ENCODE results near the gene KLK7. TPM values are rescaled to one million over a fixed set of nuclear protein-coding genes. Genes with fewer than 3 reads are reported as not detected.
"Not testable (repeated sequence)": the region's sequence is repeated elsewhere in the genome, so short reads cannot be mapped to it uniquely, and the experiment has no call there.

Gene KLK7
- total RNA-seq, 1 experiment from 2014 or later = not detected

DNA sequence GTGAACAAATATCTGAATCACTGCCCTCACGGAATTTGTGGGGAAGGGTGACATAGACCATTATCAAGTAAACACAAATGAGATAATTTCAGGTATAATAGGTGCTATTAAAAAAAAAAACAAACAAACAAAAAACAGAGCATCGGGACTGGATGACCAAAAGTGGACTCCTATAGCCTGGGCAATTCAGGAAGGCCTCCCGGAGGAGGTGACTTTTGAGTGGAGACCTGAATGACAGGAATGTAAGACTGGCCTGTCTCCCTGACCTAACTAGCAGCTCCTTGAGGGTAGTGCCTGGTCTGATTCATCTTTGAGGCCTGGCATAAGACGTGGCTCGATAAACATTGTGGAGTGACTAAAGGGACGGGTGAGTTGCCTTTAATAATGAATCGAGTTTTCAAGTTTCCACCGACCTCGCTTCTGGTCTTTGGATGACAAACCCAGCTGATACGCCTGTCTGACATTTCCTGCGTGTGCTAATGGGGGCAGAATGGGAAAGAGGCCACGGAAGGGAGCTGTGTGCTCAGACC, 29.0 kb upstream of the KLK7 start:
- no peak for DNase-seq (ENCODE audit: low read depth)

DNA sequence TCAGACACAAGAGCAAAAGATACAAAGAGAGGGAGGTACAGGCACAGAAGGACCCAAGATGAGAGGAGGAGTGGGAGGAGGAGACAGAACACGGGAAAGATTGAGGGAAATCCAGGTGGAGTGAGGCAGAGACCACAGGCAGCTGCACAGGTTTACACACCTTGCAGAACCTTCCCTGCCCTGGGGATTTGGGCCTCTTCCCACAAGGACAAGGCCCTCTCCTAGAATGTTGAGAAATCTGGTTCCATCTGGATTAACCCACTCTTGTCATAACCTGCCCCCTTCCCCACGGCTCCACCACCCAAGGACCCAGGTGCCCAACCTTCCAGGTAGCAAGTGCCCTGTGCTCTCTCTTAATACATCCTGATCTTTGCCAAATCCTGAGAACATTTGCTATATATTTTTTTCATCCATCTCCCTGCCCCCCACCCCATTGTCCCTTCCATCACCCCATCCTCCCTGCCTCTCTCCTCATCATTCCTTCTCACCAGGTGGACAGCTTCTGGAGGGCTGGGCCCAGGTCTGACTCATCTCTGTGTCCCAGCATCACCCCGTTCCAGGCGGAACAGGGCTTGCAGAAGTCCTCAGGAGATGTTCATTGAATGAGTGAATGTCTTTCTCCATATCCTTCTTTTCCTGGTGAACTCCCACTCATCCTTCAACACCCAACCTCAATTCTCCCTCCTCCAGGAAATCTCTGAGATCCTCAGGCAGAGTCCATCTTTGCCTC, 26.5 kb upstream of the KLK7 start:
- no peak for DNase-seq (ENCODE audit: low read depth)

DNA sequence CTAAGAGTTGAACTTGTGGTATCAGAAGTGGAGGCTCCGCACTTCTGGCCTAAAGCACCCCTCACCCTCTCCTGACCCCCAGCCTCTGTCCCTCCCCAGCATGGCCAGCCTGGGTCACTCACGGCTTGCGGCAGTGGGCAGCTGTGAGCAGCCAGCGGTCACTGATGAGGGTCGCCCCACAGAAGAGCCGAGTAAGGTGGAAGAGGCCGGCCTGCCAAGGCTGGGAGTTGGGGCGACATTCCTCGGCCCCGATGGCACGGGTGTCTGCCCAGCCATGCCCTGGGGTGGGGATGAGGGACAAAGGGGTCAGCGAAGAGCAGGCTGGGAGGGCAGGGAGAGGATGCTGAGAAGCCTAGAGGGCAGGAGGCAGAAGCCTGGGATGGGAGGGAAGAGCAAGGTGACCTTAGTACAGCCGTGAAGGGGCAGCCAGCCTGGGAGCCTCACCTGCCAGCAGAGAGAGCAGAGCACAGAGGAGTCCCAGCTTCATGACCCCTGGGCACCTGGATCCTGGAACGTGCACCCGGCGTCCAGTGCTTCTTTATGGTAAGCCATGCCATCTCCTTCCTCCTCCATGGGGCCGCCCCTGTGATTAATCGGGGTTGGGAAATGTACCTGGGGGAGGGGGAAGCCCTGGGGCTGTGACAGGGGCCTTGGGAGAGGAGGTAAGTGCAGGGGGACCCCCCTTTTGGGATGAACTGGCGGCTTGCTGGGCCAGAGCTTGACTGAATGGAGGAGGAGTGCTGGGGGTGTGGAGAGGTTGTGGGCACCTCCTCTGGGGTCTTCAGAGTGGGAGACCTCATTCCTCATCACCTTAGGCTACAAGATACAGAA, 25.6 kb upstream of the KLK7 start:
- DNase-seq (ENCODE audit: low read depth) = no peak

DNA sequence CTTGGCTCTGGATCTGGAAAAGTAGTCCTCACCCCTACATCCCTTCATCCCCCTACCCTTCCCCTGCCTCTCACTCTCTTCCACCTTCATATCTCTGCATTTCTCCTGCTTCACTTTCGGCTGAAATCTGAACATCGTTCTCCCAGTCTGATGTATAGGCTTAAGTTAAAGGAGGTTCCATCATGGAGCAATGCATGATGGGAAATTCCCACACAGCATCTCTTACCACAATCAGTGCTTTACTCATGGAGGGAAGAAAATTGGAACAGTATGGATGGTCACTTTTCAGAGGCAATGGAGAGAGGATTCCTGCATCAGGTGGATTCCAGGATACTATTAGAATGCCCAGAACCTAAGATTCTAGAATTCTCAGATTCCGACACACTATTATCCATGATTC, 23.8 kb upstream of the KLK7 start:
- no peak for DNase-seq (ENCODE audit: low read depth)

DNA sequence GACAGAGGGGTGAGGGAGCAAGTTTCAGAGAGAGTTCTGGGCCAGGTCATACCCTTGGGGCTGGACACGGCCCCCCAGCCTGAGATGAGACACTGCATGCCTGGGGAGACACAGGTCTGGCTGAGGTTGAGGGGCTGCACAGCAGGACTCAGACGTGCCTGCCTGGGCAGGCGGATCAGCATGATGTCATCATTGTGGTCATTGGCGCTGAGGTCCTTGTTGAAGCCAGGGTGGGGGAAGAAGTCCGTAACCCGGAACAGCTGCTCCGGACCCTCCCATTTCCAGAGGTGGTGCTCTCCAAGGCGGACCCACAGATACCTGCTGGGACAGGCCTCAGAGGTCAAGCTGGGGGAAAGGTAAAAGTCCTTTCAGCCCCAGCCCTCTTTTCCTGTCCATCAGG, 22.7 kb upstream of the KLK7 start:
- no peak for DNase-seq (ENCODE audit: low read depth)

DNA sequence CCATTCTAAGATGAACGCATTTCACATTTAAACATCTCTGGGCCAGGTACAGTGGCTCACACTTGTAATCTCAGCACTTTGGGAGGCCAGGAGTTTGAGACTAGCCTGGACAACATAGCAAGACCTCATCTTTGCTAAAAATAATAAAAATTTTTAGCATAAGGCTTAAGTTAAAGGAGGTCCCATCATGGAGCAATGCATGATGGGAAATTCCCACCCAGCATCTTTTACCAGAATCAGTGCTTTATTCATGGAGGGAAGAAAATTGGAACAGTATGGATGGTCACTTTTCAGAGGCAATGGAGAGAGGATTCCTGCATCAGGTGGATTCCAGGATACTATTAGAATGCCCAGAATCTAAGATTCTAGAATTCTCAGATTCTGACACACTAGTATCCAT, 21.5 kb upstream of the KLK7 start:
- no peak for DNase-seq (ENCODE audit: low read depth)

DNA sequence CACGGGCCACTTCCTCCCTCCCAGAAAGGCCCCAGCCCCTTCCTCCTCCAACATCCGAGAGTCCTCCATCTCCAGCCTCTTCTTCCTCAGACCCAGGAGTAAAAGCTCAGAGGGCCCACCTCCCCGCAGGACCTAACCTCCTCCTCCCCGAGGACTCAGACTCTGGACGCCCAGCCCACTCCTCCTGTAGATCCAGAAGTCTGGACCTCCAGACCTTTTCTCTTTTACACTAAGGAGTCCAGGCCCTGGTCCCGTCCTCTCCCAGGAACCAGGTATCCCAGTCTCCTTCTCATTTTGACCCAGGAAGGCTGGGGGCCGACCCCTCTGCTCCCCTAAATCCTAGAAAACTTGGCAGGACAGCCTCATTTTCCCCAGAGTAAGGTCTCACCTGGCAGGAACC, 19.6 kb upstream of the KLK7 start:
- no peak for DNase-seq (ENCODE audit: low read depth)

DNA sequence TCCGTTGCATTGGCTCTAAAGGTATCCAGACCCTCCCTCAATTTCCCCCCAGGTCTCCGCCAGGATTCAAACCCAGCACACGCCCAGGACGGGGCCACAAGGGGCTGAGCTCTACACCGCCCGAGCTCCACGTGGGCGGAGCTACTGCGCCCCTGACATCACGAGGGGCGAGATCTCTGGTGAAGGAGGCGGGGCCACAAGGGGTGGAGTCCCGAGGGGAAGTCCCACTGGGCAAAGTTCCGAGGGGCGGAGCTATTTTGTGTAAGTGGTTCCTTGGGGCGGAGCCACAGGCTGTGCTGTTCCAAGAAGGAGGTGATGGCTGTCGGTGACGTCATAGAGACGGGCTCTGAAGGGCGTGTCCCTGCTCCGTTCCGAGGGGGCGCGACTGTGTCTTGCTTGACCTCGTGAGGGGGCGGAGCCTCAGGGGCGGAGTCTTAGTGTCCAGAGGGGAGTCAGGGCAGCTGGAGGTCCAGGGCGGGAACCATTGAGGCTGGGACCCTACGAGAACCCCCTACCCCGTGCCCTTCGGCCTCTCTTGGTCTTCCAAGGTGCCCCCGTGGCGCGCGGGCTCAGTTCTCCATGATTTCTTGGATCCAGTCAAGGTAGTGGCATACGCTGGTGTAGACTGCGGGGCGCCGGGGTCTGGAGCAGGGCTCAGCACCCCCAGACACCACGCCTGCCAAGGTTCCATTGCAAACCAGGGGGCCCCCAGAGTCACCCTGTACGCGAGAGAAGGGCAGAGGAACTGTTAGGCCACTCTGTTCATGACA, 19.0 kb upstream of the KLK7 start:
- peak; percentile 2 for DNase-seq (ENCODE audit: low read depth)

DNA sequence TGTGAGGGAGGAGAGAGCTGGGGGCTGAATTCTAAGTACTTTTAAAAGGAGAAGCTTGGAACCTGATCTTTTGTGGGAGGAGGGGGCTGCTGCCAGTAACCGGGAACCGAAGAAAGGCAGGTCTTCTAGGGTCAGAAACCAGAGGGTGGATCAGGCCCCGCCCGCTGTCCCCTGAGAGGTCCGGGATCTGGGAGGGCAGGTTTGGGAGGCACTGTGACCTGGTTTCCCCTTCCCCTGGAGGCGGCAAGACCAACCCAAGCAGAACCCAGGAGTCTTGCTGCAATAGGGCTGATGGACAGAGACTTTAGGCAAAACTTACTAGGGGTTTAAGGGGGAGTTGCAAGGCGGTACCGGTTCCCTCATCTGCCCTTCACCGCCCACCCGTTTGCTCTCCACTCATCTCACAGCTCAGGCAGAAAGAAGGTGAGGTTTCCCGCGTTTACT, 18.4 kb upstream of the KLK7 start:
- DNase-seq (ENCODE audit: low read depth) = no peak

DNA sequence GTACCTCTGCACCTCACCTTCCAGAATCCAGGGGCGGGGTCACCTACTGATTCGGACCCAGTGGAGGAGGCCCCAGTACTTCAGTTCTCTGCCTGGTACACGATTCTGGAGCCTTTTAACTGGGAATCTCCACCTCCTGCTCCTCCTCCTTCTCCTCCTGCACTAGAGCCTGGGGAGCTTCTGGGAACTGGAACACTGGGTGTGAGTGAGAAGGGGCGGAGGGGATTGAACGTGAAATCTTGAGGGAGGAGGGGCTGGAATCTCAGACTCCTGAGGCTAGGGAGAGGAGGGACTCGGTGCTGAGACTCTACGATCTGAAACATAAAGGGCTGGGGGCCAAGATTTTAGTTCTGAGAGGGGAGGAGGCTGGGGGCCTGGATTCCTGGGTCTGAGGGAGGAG, 17.8 kb upstream of the KLK7 start, which contains the start of gene KLK8:
Gene KLK8 (minus strand): TSS at position 90 of the 400 bp plus-strand sequence. CDS start 437 bp downstream, outside the sequence.
- DNase-seq (ENCODE audit: low read depth) = no peak

DNA sequence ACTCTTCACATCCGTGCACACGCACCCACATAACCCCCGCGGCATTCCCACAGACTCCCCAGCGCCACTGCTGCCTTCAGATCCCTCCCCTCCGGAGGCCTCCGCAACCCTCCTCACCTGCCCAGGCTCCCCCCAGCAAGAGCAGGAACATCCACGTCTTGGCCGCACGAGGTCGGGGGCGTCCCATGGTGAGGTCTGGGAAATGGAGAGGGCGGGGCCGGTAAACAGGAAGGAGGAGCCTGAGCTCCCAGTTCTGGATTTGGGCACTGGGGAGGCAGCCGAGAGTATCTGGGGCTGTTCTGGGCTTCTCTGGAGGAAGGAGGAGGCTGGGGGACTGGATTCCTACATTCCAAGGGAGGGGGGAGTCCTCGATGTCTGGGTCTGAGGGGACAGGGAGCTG, 17.3 kb upstream of the KLK7 start:
- no peak for DNase-seq (ENCODE audit: low read depth)

DNA sequence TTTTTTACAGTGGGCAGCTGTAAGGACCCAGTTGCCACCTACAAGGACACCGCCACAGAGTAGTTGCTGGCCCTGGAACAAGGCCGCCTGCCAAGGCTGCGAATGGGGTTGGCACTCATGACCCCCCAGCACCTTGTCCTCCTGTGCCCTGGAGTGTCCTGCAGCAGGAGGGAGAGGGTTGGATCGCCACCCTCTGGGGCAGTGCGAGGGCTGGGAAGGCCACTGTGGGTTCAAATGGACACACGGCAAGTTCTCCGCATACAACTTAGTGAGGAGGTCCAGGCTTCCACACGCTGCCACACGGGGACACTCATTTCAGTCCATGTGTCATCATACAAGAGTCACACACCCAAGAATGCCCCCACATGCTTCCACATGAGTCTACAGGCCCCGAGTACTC, 16.7 kb upstream of the KLK7 start:
- DNase-seq (ENCODE audit: low read depth) = no peak

DNA sequence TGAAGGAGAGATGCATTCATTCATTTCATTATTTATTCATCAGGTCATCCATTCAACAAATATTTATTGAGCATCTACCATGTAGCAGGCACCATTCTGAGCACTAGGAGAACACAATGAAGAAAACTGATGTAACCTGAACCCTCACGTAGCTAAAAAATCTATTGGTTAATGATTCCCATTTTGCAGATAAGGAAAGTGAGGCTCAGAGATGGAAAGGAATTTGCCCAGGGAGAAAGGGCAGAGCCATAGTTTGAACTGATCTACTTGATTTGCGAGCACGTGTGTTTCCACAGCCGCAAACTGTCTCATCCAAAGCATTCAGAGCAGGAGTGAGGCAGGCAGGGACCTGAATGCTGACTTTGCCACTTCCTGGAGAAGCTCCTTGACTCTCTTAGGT, 15.0 kb upstream of the KLK7 start:
- DNase-seq (ENCODE audit: low read depth) = no peak

DNA sequence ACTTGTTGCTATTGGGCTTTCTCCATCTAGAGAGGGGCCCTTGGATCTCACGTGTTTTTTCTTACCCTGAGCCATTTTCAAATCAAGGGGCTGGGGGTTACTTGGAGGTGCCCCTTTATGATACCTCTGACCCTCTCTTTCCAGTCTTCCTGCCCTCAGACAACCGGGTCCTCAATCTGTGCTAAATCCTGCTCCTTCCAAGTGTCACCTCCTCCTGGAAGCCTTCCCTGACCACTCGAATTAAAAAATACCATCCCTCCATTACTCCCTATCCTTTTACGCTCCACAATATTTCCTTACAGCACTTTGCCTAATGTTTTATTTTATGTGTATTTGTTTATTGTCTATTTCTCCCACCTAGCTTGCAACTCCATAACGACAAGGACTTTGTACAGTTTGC, 14.3 kb upstream of the KLK7 start:
- no peak for DNase-seq (ENCODE audit: low read depth)

DNA sequence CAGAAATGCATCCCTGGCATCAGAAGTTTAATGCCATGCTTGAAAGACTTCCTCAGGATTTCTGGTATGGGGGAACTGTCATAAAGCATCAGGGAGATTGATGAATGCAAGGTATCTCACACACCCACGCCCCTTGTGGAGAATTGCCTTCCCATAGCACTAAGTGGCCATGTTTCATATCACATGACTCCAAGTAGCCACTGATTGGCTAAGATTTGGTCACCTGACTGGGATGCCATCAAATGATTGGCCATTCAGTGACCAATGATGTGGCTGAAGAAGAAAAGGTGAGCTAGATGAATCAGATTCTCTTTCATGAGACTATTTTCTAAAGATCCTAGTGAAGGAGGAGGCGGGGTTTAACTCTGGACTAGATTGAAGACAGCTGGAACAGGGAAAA, 10.4 kb upstream of the KLK7 start:
- DNase-seq (ENCODE audit: low read depth) = no peak

DNA sequence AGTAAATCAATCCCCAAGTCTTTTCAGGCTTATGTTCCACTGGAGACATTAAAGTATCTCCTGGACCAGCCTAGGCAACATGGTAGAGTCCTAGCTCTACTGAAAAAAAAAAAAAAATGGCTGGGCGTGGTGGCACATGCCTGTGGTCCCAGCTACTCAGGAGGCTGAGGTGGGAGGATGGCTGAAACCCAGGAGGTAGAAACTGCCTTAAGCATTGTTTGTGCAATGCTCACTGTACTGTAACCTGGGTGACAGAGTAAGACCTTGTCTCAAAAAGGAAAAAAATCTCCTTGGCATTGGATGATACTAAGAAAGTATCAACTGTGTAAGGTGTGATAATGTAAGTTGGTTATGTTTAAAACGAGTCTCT, 8.9 kb upstream of the KLK7 start:
- DNase-seq (ENCODE audit: low read depth) = no peak

DNA sequence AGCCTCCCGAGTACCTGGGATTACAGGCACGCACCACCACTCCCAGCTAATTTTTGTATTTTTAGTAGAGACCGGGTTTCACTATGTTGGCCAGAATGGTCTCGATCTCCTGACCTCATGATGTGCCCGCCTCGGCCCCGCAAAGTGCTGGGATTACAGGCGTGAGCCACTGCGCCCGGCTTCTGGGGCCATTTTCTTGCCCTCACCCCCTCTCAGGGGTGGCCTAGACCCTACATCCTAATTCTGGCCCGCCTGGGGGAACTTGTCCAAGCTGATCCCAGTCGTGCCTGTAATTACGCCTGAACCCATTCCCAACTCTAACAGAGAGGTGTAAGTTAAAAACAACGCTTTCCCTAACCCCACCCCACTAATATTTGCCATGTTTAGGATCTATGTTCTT, 699 bp upstream of the KLK7 start:
- not testable (repeated sequence) for DNase-seq (ENCODE audit: low read depth)

DNA sequence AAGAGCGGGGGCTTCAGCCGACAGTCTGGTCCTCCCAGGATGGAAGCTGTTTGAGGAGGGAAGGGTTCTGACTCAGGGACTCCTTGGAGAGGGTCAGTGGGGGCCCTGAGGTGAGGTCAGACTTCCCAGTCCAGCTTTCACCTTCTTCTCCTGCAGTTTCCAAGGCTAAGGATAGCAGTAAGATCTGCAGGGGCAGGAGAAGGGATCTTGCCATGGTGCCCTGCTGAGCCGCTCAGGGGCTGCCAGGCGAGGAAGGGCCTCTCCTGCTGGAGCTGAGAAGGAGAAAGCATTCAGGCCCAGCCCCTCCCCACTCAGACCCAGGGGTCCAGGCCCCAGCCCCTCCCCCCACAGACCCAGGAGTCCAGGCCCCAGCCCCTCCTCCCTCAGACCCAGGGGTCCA, 1.5 kb downstream of the KLK7 start:
- no peak for DNase-seq (ENCODE audit: low read depth)

DNA sequence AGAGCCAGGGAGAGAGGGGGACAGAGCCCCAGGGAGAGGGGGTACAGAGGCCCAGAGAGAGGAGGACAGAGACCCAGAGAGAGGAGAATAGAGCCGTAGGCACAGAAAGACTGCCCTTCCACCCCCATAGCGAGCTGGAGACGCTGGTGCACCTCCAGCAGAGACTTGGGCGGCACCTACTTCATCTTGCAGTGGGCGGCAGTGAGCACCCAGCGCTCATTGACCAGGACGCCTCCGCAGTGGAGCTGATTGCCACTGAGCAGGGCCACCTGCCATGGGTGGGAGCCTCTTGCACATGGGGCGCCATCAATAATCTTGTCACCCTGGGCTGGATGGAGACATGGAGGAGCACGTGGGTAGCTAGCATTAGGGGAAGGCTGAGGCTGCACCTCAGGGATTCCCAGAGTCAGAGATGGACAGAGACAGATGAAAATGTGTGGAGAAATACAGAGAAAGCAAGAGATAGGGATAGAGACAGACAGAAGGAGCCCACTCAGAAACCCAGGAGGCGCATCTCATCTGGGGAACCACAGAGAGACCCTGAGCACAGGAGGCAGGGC, 2.0 kb downstream of the KLK7 start:
- no peak for DNase-seq (ENCODE audit: low read depth)

DNA sequence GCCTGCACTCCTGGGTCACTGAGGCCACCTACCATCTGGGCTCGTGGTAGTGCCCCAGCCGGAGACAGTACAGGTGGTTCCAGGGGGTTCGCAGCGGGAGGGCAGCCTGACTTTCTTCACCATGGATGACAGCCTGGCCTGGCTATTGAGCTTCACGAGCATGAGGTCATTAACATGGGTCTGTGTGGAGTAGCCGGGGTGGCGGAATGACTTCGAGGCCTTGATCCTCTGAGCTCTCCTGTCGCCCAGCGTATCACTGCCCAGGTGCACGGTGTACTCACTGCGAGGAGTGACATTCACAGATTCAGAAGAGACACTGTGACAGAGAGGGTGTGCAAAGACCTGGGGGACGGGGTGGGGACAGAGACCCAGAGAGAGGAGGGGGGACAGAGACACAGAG, 3.5 kb downstream of the KLK7 start:
- DNase-seq (ENCODE audit: low read depth) = no peak

DNA sequence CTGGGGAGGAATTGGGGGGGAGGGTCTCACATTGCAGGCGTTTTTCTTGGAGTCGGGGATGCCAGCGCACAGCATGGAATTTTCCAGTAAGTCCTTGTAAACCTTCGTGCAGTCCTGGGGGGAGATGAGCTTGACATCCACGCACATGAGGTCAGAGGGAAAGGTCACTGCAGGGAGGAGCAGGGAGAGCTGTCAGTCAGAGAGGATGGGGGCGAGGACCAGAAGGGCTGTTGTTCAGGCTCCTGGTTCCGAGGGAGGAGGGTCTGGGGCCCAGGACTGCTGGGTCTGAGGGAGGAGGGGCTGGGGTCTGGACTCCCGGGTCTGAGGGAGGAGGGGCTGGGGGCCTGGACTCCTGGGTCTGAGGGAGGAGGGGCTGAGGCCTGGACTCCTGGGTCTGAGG, 4.0 kb downstream of the KLK7 start:
- DNase-seq (ENCODE audit: low read depth) = no peak
